Activated CD4-positive, alpha-beta T cell treated with anti-CD3 and anti-CD28 coated beads for 1 hour (primary cell): ENCODE data around the gene IKZF2.

Experiments
- DNase-seq: peaks from one replicate; pipeline ENCODE4 v3.0.0-alpha.2; 2020

Gene IKZF2

GRCh38 chr2:212994976-212995375 lies 156.4 kb downstream of the IKZF2 start:
- DNase-seq, result no peak

GRCh38 chr2:212991120-212991519 lies 160.3 kb downstream of the IKZF2 start:
- DNase-seq, result no peak

- DNase-seq, result no peak
Measured at GRCh38 chr2:212990697-212991096, 160.7 kb downstream of the IKZF2 start.

- DNase-seq, result no peak
Measured at GRCh38 chr2:212987492-212987891, 163.9 kb downstream of the IKZF2 start.

GRCh38 chr2:212984129-212984528 lies 167.3 kb downstream of the IKZF2 start:
- DNase-seq, result no peak

- DNase-seq, result no peak
Measured at GRCh38 chr2:212979799-212980198, 171.6 kb downstream of the IKZF2 start.

- no peak for DNase-seq
Measured at GRCh38 chr2:212979046-212979612, 172.3 kb downstream of the IKZF2 start.

- DNase-seq, result no peak
Measured at GRCh38 chr2:212977152-212977551, 174.3 kb downstream of the IKZF2 start.

- DNase-seq, result no peak
Measured at GRCh38 chr2:212975333-212975732, 176.1 kb downstream of the IKZF2 start.

GRCh38 chr2:212974692-212975091 lies 176.7 kb downstream of the IKZF2 start:
- DNase-seq, result no peak

GRCh38 chr2:212973347-212973746 lies 178.1 kb downstream of the IKZF2 start:
- no peak for DNase-seq

GRCh38 chr2:212970132-212970531 lies 181.3 kb downstream of the IKZF2 start:
- DNase-seq, result no peak

- DNase-seq, result no peak
Measured at GRCh38 chr2:212968284-212969081, 182.9 kb downstream of the IKZF2 start.

GRCh38 chr2:212966884-212967283 lies 184.5 kb downstream of the IKZF2 start:
- no peak for DNase-seq

GRCh38 chr2:212962691-212963090 lies 188.7 kb downstream of the IKZF2 start:
- DNase-seq, result no peak

GRCh38 chr2:212961255-212961654 lies 190.2 kb downstream of the IKZF2 start:
- no peak for DNase-seq

- no peak for DNase-seq
Measured at GRCh38 chr2:212960336-212960735, 191.1 kb downstream of the IKZF2 start.

- DNase-seq, result no peak
Measured at GRCh38 chr2:212959471-212960117, 191.8 kb downstream of the IKZF2 start.

GRCh38 chr2:212958757-212959295 lies 192.6 kb downstream of the IKZF2 start:
- DNase-seq, result no peak

- DNase-seq, result no peak
Measured at GRCh38 chr2:212958133-212958532, 193.3 kb downstream of the IKZF2 start.

- no peak for DNase-seq
Measured at GRCh38 chr2:212957624-212958023, 193.8 kb downstream of the IKZF2 start.

- DNase-seq, result no peak
Measured at GRCh38 chr2:212956665-212957607, 194.5 kb downstream of the IKZF2 start.
